ENCODE measurements around the gene GET4. TPM values are rescaled to one million over a fixed set of nuclear protein-coding genes. Genes with fewer than 3 reads are reported as not detected.

The GET4 gene
- total RNA-seq, 6 experiments from 2014 or later: 21.3 to 26.3 (median 25.5) TPM

- Mint-ChIP-seq H3K27ac (no peak overlapping the region), H3K4me1 (ENCODE audit: low read depth) (no peaks in the 10 kb centered on the region), H3K27me3 (ENCODE audit: insufficient read depth) (peaks cover 3% of the 10 kb centered on the region; the same call in 1 of the 2 replicates), H3K9me3 (no peaks in the 10 kb centered on the region), H3K4me3 (no peak overlapping the region), H3K36me3 (ENCODE audit: low read depth) (peaks cover 36% of the 10 kb centered on the region)
- TF ChIP-seq CTCF (IDR thresholded peaks at IDR 0.05): no peak
- DNase-seq: no peak
Measured at GRCh38 chr7:859359-860030, 16.9 kb upstream of the GET4 start.

GRCh38 chr7:860149-860548, 16.2 kb upstream of the GET4 start:
- Mint-ChIP-seq H3K4me3 (no peak overlapping the region), H3K36me3 (ENCODE audit: low read depth) (peaks cover 41% of the 10 kb centered on the region)

GRCh38 chr7:861222-861621, 15.1 kb upstream of the GET4 start:
- H3K36me3 Mint-ChIP-seq (ENCODE audit: low read depth): peaks cover 42% of the 10 kb centered on the region

More at GRCh38 chr7:860149-860548, 16.2 kb upstream of the GET4 start:
- no peak for TF ChIP-seq CTCF (IDR thresholded peaks at IDR 0.05)
- no peaks in the 10 kb centered on the region for H3K4me1 Mint-ChIP-seq (ENCODE audit: low read depth)
- no peak overlapping the region for H3K27ac Mint-ChIP-seq
- H3K9me3 Mint-ChIP-seq: no peaks in the 10 kb centered on the region
- peaks cover 3% of the 10 kb centered on the region; the same call in 1 of the 2 replicates for H3K27me3 Mint-ChIP-seq (ENCODE audit: insufficient read depth)
- DNase-seq: no peak

DNA sequence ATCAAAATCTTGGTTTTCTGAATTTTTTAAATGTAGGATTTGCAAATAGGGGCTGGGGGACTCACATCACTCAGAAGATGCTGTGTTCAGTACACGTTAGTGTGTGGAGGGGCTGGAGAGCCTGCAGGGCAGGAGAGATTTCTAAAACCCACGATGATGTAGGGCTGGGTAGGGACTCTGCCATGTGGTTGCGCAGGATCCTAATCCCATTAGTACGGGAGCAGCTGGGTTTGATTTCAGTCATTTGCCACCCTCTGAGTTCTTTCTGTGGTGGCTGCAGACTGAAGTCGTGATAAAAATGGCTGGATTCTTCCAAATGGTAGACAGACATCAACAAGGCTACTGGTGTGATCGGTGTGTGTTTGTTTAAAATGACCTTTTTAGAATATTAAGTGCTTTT, 14.2 kb upstream of the GET4 start:
- Mint-ChIP-seq H3K4me3 (no peak overlapping the region), H3K36me3 (ENCODE audit: low read depth) (peaks cover 46% of the 10 kb centered on the region), H3K27ac (no peak overlapping the region), H3K4me1 (ENCODE audit: low read depth) (peaks cover 8% of the 10 kb centered on the region), H3K9me3 (no peaks in the 10 kb centered on the region), H3K27me3 (ENCODE audit: insufficient read depth) (peaks cover under 1% of the 10 kb centered on the region; the same call in 1 of the 2 replicates)
- no peak for DNase-seq
- TF ChIP-seq CTCF (IDR thresholded peaks at IDR 0.05): no peak

More at GRCh38 chr7:861222-861621, 15.1 kb upstream of the GET4 start:
- Mint-ChIP-seq H3K27me3 (ENCODE audit: insufficient read depth) (peaks cover 3% of the 10 kb centered on the region; the same call in 1 of the 2 replicates), H3K9me3 (no peaks in the 10 kb centered on the region), H3K27ac (no peak overlapping the region), H3K4me3 (no peak overlapping the region), H3K4me1 (ENCODE audit: low read depth) (no peaks in the 10 kb centered on the region; the same call in 1 of the 2 replicates)
- DNase-seq: no peak
- no peak for TF ChIP-seq CTCF (IDR thresholded peaks at IDR 0.05)

DNA sequence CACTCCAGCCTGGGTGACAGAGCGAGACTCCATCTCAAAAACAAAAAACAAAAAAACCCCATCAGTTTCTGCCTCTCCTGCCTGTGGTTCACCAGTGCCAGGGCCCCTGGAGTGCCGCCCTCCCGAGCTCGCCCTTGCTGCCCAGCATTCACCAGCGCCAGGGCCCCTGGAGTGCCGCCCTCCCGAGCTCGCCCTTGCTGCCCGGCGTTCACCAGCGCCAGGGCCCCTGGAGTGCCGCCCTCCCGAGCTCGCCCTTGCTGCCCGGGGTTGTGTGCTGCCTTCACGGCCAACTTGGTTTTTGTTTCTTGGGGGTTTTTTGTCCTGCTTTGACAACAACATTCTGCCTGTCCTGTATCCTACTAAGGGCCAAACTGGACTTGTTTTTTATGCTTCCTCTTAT, 13.2 kb upstream of the GET4 start:
- no peak overlapping the region for H3K27ac Mint-ChIP-seq
- no peak for DNase-seq
- no peaks in the 10 kb centered on the region for H3K27me3 Mint-ChIP-seq (ENCODE audit: insufficient read depth)
- H3K4me3 Mint-ChIP-seq: no peak overlapping the region
- peaks cover 46% of the 10 kb centered on the region for H3K36me3 Mint-ChIP-seq (ENCODE audit: low read depth)
- H3K4me1 Mint-ChIP-seq (ENCODE audit: low read depth): peaks cover 17% of the 10 kb centered on the region
- H3K9me3 Mint-ChIP-seq: no peaks in the 10 kb centered on the region
- no peak for TF ChIP-seq CTCF (IDR thresholded peaks at IDR 0.05)

Measured in HFFc6 (cell line).